Measurements from ENCODE around the gene AUTS2.

AUTS2 gene

DNA sequence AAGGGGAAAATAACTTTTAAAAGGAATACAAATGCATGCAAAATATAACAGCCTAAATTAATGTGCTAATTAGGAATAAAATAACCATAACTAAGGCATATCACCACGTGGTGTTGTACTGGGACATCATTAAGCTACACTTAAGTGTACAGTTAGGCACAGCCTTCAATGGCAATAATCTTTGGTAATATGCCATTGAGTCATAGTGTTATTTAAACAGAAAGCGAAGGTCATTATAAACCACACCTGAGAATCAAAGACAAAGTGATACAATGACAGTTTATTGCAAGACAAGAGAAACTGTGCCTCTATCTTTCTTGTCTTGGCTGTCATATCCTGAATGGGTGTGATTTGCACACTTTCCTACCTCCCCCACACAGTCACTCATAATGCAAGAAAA is 30.5 kb upstream of the AUTS2 start:
- no peak for DNase-seq
- Histone ChIP-seq H3K4ac (ENCODE audit: low read depth, low read length) (no peak overlapping the region), H3K4me1 (ENCODE audit: control insufficient read depth, low read depth, low read length) (no peaks in the 10 kb centered on the region), H3K9ac (ENCODE audit: low read length) (no peak overlapping the region), H3K79me2 (ENCODE audit: control insufficient read depth, insufficient read depth, low read length) (no peaks in the 10 kb centered on the region), H3K79me1 (ENCODE audit: low read length) (no peaks in the 10 kb centered on the region), H3K27me3 (ENCODE audit: insufficient read depth, low read length, poor library complexity) (no peaks in the 10 kb centered on the region), H3K27ac (ENCODE audit: low read depth, low read length) (no peak overlapping the region), H3K4me3 (ENCODE audit: low read length) (no peak overlapping the region), H3K4me2 (ENCODE audit: low read length) (no peak overlapping the region), H3K18ac (ENCODE audit: low read length) (no peak overlapping the region), H2AK5ac (ENCODE audit: low read length) (no peak overlapping the region), H2BK15ac (replicated peaks; ENCODE audit: low read depth) (no peak overlapping the region), H3K23ac (ENCODE audit: low read length) (no peak overlapping the region), H4K8ac (ENCODE audit: low read depth, low read length) (no peak overlapping the region), H3K56ac (ENCODE audit: low read length) (no peak overlapping the region), H3K36me3 (ENCODE audit: control insufficient read depth, insufficient read depth, low read length) (no peaks in the 10 kb centered on the region), H2BK120ac (ENCODE audit: low read depth, low read length) (no peak overlapping the region), H4K5ac (ENCODE audit: low read length) (no peak overlapping the region), H2BK5ac (ENCODE audit: low read length) (no peak overlapping the region)
- WGBS (ENCODE audit: extremely low coverage, insufficient coverage, low lambda C conversion rate): no CpG with 5 or more reads among the region's 2 CpGs

DNA sequence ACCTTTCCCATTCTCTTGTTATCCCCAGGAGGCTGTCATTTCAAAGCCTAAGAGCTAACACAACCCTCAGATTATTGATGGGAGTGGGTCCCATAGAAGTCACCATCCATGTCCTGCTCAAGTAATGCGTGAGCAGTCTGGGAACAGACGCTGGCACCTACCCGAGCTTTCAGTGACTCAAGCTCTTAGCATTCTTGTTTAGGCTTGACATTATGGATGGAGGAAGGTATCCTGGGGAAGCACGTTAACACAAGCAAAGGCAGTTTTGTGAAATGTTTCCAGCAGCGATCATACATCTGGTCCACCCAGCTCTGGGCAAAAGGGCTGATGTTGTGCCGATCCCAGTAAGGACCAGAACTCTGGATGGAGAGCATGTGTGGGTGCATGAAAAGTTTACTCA is 30.0 kb upstream of the AUTS2 start:
- no peak overlapping the region for H2BK15ac ChIP-seq (replicated peaks; ENCODE audit: low read depth)
- H3K27me3 ChIP-seq (ENCODE audit: insufficient read depth, low read length, poor library complexity): no peaks in the 10 kb centered on the region
- H3K4me3 ChIP-seq (ENCODE audit: low read length): no peak overlapping the region
- no peak overlapping the region for H3K18ac ChIP-seq (ENCODE audit: low read length)
- no peak overlapping the region for H4K8ac ChIP-seq (ENCODE audit: low read depth, low read length)
- WGBS (ENCODE audit: extremely low coverage, insufficient coverage, low lambda C conversion rate): no CpG with 5 or more reads among the region's 6 CpGs
- H3K4me2 ChIP-seq (ENCODE audit: low read length): no peak overlapping the region
- H3K79me1 ChIP-seq (ENCODE audit: low read length): no peaks in the 10 kb centered on the region
- no peak overlapping the region for H3K23ac ChIP-seq (ENCODE audit: low read length)
- no peak overlapping the region for H4K5ac ChIP-seq (ENCODE audit: low read length)
- no peak overlapping the region for H2BK5ac ChIP-seq (ENCODE audit: low read length)
- no peak for DNase-seq
- H3K27ac ChIP-seq (ENCODE audit: low read depth, low read length): no peak overlapping the region
- H2BK120ac ChIP-seq (ENCODE audit: low read depth, low read length): no peak overlapping the region
- no peaks in the 10 kb centered on the region for H3K36me3 ChIP-seq (ENCODE audit: control insufficient read depth, insufficient read depth, low read length)
- H3K9ac ChIP-seq (ENCODE audit: low read length): no peak overlapping the region
- H3K79me2 ChIP-seq (ENCODE audit: control insufficient read depth, insufficient read depth, low read length): no peaks in the 10 kb centered on the region
- H2AK5ac ChIP-seq (ENCODE audit: low read length): no peak overlapping the region
- no peak overlapping the region for H3K56ac ChIP-seq (ENCODE audit: low read length)
- H3K4ac ChIP-seq (ENCODE audit: low read depth, low read length): no peak overlapping the region
- H3K4me1 ChIP-seq (ENCODE audit: control insufficient read depth, low read depth, low read length): no peaks in the 10 kb centered on the region

DNA sequence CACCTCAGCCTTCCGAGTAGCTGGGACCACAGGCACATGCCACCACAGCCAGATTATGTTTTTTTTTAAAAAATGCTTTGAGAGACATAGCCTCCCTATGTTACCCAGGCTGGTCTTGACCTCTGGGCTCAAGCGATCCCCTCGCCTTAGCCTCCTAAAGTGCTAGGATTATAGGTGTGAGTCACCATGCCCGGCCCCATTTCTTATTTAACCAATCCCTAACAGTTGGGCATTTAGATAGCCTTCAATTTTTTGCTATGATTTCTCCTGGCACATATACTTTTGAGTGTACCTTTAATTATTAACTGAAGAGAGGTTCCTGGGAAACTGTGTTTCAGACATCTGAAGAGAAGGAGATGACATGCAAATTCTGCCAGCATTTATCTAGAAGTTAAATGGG is 22.6 kb upstream of the AUTS2 start:
- no peak overlapping the region for H4K5ac ChIP-seq (ENCODE audit: low read length)
- no peak overlapping the region for H3K9ac ChIP-seq (ENCODE audit: low read length)
- no peak overlapping the region for H3K56ac ChIP-seq (ENCODE audit: low read length)
- no peak overlapping the region for H3K4me2 ChIP-seq (ENCODE audit: low read length)
- no peak overlapping the region for H2AK5ac ChIP-seq (ENCODE audit: low read length)
- no peaks in the 10 kb centered on the region for H3K27me3 ChIP-seq (ENCODE audit: insufficient read depth, low read length, poor library complexity)
- H4K8ac ChIP-seq (ENCODE audit: low read depth, low read length): no peak overlapping the region
- H3K79me1 ChIP-seq (ENCODE audit: low read length): no peaks in the 10 kb centered on the region
- no peaks in the 10 kb centered on the region for H3K4me1 ChIP-seq (ENCODE audit: control insufficient read depth, low read depth, low read length)
- WGBS (ENCODE audit: extremely low coverage, insufficient coverage, low lambda C conversion rate): no CpG with 5 or more reads among the region's 4 CpGs
- no peak overlapping the region for H3K23ac ChIP-seq (ENCODE audit: low read length)
- H3K4me3 ChIP-seq (ENCODE audit: low read length): no peak overlapping the region
- no peak for DNase-seq
- H3K4ac ChIP-seq (ENCODE audit: low read depth, low read length): no peak overlapping the region
- no peaks in the 10 kb centered on the region for H3K36me3 ChIP-seq (ENCODE audit: control insufficient read depth, insufficient read depth, low read length)
- H2BK5ac ChIP-seq (ENCODE audit: low read length): no peak overlapping the region
- no peak overlapping the region for H2BK15ac ChIP-seq (replicated peaks; ENCODE audit: low read depth)
- no peak overlapping the region for H3K18ac ChIP-seq (ENCODE audit: low read length)
- H3K79me2 ChIP-seq (ENCODE audit: control insufficient read depth, insufficient read depth, low read length): no peaks in the 10 kb centered on the region
- no peak overlapping the region for H3K27ac ChIP-seq (ENCODE audit: low read depth, low read length)
- no peak overlapping the region for H2BK120ac ChIP-seq (ENCODE audit: low read depth, low read length)

DNA sequence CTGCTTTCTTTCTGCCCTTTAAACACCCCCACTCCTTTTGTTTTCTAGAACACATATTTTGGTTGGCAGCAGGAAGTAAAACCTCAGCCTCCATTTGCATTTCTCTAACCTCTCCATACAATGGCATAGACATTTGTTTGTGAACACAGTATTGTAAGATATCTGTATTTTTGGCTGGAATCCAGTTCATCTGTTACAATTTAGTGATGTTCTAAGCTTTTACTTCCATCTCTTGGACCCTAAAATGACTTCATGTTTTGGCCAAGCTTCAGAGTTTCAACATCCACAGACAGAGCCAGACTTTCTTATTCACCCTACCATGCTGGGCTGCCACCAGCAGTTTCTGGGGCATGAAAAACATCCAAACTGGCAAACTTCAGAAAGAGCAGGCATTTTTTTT is 21.1 kb upstream of the AUTS2 start:
- Histone ChIP-seq H3K4me3 (ENCODE audit: low read length) (no peak overlapping the region), H2BK5ac (ENCODE audit: low read length) (no peak overlapping the region), H3K9ac (ENCODE audit: low read length) (no peak overlapping the region), H3K56ac (ENCODE audit: low read length) (no peak overlapping the region), H2AK5ac (ENCODE audit: low read length) (no peak overlapping the region), H4K5ac (ENCODE audit: low read length) (no peak overlapping the region), H3K18ac (ENCODE audit: low read length) (no peak overlapping the region), H3K36me3 (ENCODE audit: control insufficient read depth, insufficient read depth, low read length) (no peaks in the 10 kb centered on the region), H3K23ac (ENCODE audit: low read length) (no peak overlapping the region), H3K79me1 (ENCODE audit: low read length) (no peaks in the 10 kb centered on the region), H3K4ac (ENCODE audit: low read depth, low read length) (no peak overlapping the region), H3K27ac (ENCODE audit: low read depth, low read length) (no peak overlapping the region), H3K4me1 (ENCODE audit: control insufficient read depth, low read depth, low read length) (no peaks in the 10 kb centered on the region), H3K27me3 (ENCODE audit: insufficient read depth, low read length, poor library complexity) (no peaks in the 10 kb centered on the region), H3K79me2 (ENCODE audit: control insufficient read depth, insufficient read depth, low read length) (no peaks in the 10 kb centered on the region), H3K4me2 (ENCODE audit: low read length) (no peak overlapping the region), H2BK15ac (replicated peaks; ENCODE audit: low read depth) (no peak overlapping the region), H4K8ac (ENCODE audit: low read depth, low read length) (no peak overlapping the region), H2BK120ac (ENCODE audit: low read depth, low read length) (no peak overlapping the region)
- no peak for DNase-seq

DNA sequence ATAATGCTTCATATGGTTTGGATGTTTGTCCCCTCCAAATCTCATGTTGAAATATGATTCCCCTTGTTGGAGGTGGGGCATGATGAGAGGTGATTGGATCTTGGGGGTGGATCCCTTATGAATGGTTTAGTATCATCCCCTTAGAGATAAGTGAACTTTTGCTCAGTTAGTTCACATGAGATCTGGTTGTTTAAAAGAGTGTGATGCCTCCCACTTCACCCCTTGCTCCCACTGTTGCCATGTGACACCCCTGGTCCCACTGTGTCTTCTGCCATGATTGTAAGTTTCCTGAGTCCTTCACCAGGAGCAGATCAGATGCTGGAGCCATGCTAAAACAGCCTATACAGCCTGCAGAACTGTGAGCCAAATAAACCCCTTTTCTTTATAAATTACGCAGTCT is 13.1 kb upstream of the AUTS2 start:
- H2AK5ac ChIP-seq (ENCODE audit: low read length): no peak overlapping the region
- no peak overlapping the region for H3K18ac ChIP-seq (ENCODE audit: low read length)
- H3K79me1 ChIP-seq (ENCODE audit: low read length): no peaks in the 10 kb centered on the region
- no peak for DNase-seq
- H3K4ac ChIP-seq (ENCODE audit: low read depth, low read length): no peak overlapping the region
- no peak overlapping the region for H3K4me3 ChIP-seq (ENCODE audit: low read length)
- no peak overlapping the region for H3K27ac ChIP-seq (ENCODE audit: low read depth, low read length)
- no peak overlapping the region for H2BK5ac ChIP-seq (ENCODE audit: low read length)
- H4K5ac ChIP-seq (ENCODE audit: low read length): no peak overlapping the region
- H3K27me3 ChIP-seq (ENCODE audit: insufficient read depth, low read length, poor library complexity): no peaks in the 10 kb centered on the region
- no peaks in the 10 kb centered on the region for H3K4me1 ChIP-seq (ENCODE audit: control insufficient read depth, low read depth, low read length)
- no peak overlapping the region for H2BK15ac ChIP-seq (replicated peaks; ENCODE audit: low read depth)
- no peak overlapping the region for H3K56ac ChIP-seq (ENCODE audit: low read length)
- no CpG with 5 or more reads among the region's 1 CpG for WGBS (ENCODE audit: extremely low coverage, insufficient coverage, low lambda C conversion rate)
- H3K36me3 ChIP-seq (ENCODE audit: control insufficient read depth, insufficient read depth, low read length): no peaks in the 10 kb centered on the region
- H3K9ac ChIP-seq (ENCODE audit: low read length): no peak overlapping the region
- H4K8ac ChIP-seq (ENCODE audit: low read depth, low read length): no peak overlapping the region
- H3K23ac ChIP-seq (ENCODE audit: low read length): no peak overlapping the region
- H3K4me2 ChIP-seq (ENCODE audit: low read length): no peak overlapping the region
- H2BK120ac ChIP-seq (ENCODE audit: low read depth, low read length): no peak overlapping the region
- no peaks in the 10 kb centered on the region for H3K79me2 ChIP-seq (ENCODE audit: control insufficient read depth, insufficient read depth, low read length)

DNA sequence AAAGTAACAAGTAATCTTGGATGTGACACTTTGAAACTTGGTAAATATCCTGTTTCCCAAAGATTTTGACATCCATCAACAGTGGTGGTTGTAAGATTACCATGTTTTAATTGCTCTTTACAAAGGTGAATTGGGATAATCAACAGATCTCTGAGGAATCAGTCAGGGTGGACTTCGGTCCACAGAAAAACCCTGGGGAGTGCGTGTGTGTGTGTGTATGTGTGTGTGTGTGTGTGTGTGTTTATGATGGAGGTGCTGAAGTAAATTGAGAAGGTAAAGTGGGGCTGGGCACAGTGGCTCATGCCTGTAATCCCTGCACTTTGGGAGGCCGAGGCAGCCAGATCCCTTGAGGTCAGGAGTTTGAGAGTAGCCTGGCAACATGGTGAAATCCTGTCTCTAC is 12.0 kb upstream of the AUTS2 start:
- no CpG with 5 or more reads among the region's 3 CpGs for WGBS (ENCODE audit: extremely low coverage, insufficient coverage, low lambda C conversion rate)
- Histone ChIP-seq H3K79me2 (ENCODE audit: control insufficient read depth, insufficient read depth, low read length) (no peaks in the 10 kb centered on the region), H3K4me1 (ENCODE audit: control insufficient read depth, low read depth, low read length) (no peaks in the 10 kb centered on the region), H3K18ac (ENCODE audit: low read length) (no peak overlapping the region), H3K23ac (ENCODE audit: low read length) (no peak overlapping the region), H3K79me1 (ENCODE audit: low read length) (no peaks in the 10 kb centered on the region), H3K4ac (ENCODE audit: low read depth, low read length) (no peak overlapping the region), H3K27ac (ENCODE audit: low read depth, low read length) (no peak overlapping the region), H3K9ac (ENCODE audit: low read length) (no peak overlapping the region), H2BK15ac (replicated peaks; ENCODE audit: low read depth) (no peak overlapping the region), H3K4me3 (ENCODE audit: low read length) (no peak overlapping the region), H3K27me3 (ENCODE audit: insufficient read depth, low read length, poor library complexity) (no peaks in the 10 kb centered on the region), H2BK120ac (ENCODE audit: low read depth, low read length) (no peak overlapping the region), H2BK5ac (ENCODE audit: low read length) (no peak overlapping the region), H3K36me3 (ENCODE audit: control insufficient read depth, insufficient read depth, low read length) (no peaks in the 10 kb centered on the region), H3K56ac (ENCODE audit: low read length) (no peak overlapping the region), H2AK5ac (ENCODE audit: low read length) (no peak overlapping the region), H3K4me2 (ENCODE audit: low read length) (no peak overlapping the region), H4K5ac (ENCODE audit: low read length) (no peak overlapping the region), H4K8ac (ENCODE audit: low read depth, low read length) (no peak overlapping the region)
- no peak for DNase-seq

Data from mesendoderm (in vitro differentiated cells).